ENCODE measurements around the gene NPR1.

DNA sequence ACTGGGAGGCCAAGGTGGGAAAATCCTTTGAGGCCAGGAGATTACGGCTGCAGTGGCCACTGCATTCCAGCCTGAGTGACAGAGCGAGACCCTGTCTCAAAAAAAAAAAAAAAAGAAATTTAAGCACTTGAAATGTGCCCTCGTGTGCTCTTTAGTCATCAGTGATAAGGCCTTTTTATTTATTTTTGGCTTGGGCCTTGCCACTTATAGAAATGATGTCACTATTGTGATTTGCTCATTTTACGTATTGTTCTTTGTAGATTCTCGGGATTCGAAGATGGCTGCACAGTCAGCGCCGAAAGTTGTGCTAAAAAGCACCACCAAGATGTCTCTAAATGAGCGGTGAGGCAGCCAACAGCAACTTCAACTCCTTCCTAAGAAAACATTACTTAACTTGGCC lies 42.2 kb upstream of the NPR1 start:
- TF ChIP-seq, protein P1, sequence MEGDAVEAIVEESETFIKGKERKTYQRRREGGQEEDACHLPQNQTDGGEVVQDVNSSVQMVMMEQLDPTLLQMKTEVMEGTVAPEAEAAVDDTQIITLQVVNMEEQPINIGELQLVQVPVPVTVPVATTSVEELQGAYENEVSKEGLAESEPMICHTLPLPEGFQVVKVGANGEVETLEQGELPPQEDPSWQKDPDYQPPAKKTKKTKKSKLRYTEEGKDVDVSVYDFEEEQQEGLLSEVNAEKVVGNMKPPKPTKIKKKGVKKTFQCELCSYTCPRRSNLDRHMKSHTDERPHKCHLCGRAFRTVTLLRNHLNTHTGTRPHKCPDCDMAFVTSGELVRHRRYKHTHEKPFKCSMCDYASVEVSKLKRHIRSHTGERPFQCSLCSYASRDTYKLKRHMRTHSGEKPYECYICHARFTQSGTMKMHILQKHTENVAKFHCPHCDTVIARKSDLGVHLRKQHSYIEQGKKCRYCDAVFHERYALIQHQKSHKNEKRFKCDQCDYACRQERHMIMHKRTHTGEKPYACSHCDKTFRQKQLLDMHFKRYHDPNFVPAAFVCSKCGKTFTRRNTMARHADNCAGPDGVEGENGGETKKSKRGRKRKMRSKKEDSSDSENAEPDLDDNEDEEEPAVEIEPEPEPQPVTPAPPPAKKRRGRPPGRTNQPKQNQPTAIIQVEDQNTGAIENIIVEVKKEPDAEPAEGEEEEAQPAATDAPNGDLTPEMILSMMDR (conservative IDR thresholded peaks at IDR 0.05; ENCODE audit: low read depth, low read length) = no peak
- no peak for TF ChIP-seq EZH2 (IDR thresholded peaks at IDR 0.05; ENCODE audit: borderline replicate concordance, low read depth, low read length, poor library complexity, severe bottlenecking)
